22Rv1 (cell line): ENCODE results near the gene BLMH.

Experiments used
- H3K27ac ChIP-seq: fragments of 450-650 bp; 2 replicates; pipeline ENCODE4 v1.5.1; 2017
- ZFX ChIP-seq: fragments of 450-650 bp; IDR thresholded peaks from 2 replicates; pipeline ENCODE4 v1.6.1; 2017; ENCODE audit warnings: antibody characterized with exemption, borderline replicate concordance
- TF ChIP-seq, protein P1 (sequence below): fragments of 450-650 bp; IDR thresholded peaks from 2 replicates; pipeline ENCODE4 v1.5.1; 2017; ENCODE audit warnings: mild to moderate bottlenecking

BLMH gene, protein sequence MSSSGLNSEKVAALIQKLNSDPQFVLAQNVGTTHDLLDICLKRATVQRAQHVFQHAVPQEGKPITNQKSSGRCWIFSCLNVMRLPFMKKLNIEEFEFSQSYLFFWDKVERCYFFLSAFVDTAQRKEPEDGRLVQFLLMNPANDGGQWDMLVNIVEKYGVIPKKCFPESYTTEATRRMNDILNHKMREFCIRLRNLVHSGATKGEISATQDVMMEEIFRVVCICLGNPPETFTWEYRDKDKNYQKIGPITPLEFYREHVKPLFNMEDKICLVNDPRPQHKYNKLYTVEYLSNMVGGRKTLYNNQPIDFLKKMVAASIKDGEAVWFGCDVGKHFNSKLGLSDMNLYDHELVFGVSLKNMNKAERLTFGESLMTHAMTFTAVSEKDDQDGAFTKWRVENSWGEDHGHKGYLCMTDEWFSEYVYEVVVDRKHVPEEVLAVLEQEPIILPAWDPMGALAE

DNA sequence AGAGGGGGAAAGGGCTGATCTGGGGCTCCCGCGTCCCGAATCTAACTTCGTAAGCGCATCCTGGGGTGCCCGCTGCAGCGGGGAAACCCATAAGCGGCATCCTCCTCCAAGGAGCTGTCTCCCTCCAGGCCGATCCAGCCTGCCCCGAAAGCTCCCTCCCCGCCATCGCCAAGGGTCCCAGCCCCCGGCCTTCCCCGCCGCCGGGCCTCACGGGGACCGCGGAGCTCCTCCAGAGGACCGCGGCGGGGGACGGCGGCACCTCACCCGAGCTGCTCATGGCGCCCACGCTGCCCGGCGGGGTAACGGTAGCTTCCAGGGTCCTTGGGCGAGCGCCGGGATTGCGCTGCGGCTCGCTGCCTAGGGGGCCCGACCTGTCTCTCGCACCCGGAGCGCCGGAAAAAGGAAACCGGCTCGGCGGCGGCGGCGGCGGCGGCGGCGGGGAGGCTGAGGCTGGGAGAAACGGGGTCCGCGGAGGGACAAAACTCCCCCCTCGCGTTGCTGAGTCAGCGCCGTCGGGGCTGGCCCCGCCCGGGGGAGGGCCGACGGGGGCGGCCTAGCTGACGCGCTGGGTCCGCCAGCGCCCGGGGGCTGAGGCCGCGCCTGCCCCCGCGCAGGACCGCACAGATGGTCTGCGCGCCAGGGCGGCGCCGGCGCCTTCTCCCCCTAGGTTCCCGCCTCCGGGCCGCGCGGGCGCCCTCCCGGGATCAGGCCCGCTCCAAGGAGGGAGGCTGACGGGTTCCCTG is at the start of gene BLMH:
TSS of gene BLMH (minus strand) at position 402 of the 743 bp plus-strand sequence. CDS start at position 277, 125 bp downstream.
- no peak for TF ChIP-seq ZFX
- TF ChIP-seq, protein P1, sequence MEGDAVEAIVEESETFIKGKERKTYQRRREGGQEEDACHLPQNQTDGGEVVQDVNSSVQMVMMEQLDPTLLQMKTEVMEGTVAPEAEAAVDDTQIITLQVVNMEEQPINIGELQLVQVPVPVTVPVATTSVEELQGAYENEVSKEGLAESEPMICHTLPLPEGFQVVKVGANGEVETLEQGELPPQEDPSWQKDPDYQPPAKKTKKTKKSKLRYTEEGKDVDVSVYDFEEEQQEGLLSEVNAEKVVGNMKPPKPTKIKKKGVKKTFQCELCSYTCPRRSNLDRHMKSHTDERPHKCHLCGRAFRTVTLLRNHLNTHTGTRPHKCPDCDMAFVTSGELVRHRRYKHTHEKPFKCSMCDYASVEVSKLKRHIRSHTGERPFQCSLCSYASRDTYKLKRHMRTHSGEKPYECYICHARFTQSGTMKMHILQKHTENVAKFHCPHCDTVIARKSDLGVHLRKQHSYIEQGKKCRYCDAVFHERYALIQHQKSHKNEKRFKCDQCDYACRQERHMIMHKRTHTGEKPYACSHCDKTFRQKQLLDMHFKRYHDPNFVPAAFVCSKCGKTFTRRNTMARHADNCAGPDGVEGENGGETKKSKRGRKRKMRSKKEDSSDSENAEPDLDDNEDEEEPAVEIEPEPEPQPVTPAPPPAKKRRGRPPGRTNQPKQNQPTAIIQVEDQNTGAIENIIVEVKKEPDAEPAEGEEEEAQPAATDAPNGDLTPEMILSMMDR = no peak
- peak within 1 kb of the TSS; percentile 57 for H3K27ac ChIP-seq

DNA sequence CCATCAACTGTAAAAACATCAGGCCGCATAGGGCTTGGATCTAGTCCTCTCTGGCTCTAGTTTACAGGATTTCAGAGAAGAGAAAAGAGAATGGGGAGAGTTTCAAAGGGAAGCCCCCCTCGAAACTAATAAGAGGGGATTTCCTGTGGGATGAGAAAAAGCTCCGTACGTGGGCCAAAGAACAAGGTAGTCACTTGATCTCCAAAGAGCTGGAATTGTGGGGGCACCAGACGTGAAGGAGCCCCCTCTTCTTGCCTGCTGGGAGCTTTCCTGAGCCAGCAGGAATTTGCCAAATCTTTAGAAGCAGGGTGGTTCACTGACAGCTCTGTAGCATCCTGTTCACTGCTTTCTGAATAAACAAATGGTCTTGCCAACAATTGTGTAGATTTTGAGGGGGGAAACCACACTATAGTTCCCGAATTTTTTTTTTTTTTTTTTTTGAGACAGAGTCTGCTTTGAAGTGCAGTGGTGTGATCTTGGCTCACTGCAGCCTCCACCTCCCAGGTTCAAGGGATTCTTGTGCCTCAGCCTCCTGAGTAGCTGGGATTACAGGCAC is 49.1 kb upstream of the BLMH start:
- TF ChIP-seq, protein P1 = no peak
- no peak for TF ChIP-seq ZFX
- no peak overlapping the region for H3K27ac ChIP-seq

DNA sequence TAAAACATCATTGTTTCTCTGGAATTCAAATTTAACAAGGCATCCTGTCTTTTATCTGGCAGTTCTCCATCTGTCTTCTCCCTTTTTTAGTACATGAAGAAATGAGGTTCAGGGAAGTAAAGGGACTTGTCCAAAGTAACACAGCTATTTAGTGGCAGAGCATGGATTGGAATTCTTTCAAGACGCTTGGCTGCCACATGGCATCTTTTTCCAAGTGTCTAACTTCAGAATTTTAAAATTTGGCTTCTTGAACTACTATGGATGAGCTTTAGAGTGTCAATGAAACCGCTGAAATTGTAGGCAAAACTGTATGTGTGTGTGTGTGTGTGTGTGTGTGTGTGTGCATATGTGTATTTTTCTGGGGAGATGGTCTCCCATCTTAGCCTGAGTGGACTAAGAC is 47.3 kb upstream of the BLMH start:
- TF ChIP-seq, protein P1 = no peak
- no peak for TF ChIP-seq ZFX
- no peak overlapping the region for H3K27ac ChIP-seq

DNA sequence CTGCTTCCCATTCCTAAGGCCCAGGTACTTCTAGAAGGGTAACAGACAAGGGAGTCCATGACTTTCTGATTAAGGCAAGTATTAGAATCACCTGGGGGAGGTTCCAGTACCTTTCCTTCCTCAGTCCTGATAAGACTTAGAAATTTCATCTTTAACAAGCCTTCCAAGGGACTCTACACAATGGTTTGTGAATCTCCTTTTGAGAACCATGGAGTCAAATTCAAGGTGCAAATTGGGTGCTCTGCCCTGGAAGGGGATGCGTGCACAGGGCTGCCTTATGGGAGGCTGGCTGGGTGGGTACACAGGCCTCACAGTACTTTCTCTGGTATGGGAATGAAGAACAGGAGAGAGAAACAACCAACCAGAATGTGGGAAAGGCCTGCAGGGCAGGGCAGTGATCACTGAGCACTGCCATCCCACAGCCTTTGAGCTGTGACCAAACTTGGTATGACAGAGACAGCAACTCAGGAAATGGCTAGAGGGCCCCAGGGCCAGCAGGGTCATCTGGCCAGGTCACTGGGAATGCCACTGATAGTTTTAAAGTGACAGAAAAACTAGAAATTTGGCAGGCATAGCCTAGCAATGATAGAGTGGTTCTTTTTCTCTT is 45.8 kb upstream of the BLMH start:
- no peak for TF ChIP-seq ZFX
- TF ChIP-seq, protein P1 = no peak
- H3K27ac ChIP-seq = no peak overlapping the region

DNA sequence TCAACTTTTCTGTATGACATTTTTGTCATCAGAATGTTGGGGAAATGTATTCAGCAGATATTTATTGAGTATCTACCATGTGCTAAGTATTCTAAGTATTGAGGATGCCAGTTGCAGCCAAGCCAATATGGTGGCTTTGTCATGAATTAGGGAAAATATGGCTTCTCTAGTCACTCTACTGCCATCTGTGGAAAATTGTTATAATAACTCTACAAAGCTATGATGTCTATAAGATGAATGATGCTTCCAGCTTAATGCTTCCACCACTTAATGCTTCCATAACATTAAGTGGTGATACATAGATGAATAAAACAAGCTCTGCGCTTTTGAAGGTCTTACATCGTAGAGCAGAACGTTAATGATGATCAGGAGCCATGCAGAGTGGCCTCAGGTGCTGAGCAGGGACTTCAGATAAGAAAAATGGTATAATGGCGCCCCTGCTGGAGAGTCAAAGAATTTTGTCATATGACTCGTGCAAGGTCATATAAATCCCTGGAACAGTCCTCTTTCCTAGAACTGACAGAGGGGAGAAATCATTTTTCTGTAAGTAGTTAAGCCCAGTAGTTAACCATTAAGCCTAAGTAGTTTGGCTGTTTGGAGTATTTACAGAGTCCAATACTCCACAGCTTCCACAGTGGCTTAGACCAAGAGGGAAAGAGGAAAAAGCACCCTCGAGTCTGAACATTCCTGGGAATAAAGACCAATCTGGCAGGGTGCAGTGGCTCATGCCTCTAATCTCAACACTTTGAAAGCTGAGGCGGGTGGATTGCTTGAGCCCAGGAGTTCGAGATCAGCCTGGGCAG is 44.8 kb upstream of the BLMH start:
- TF ChIP-seq, protein P1 = peak; percentile 91
- no peak for TF ChIP-seq ZFX
- H3K27ac ChIP-seq = no peak overlapping the region

DNA sequence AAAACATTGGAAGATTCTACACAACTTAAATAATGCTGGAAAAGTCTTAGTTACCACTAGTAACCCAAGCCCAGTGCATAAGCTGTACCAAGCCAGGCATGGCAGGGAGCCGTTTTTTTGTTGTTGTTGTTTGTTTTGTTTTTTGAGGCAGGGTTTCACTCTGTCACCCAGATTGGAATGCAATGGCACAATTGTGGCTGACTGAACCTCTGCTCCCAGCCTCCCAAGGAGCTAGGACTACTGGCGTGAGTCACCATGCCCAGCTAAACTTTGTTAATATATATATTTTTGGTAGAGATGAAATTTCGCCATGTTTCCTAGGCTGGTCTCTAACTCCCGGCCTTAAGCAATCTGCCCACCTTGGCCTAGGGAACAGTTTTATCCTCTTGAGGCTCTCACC is 42.7 kb upstream of the BLMH start:
- TF ChIP-seq, protein P1 = no peak
- TF ChIP-seq ZFX = no peak
- no peak overlapping the region for H3K27ac ChIP-seq
